ENCODE results near the gene ANKRD13B.

- TF ChIP-seq POLR2A (IDR thresholded peaks at IDR 0.05), result no peak
- TF ChIP-seq CTCF (IDR thresholded peaks at IDR 0.05), result no peak
Observed at GRCh38 chr17:29578626-29579485, 14.1 kb upstream of the ANKRD13B start.

Data from tibial nerve (tissue), 3 donors.